HG03108 (cell line): ENCODE data around the gene NOL4.

ENCODE experiments used
- ATAC-seq: cut with Tn5 transposase; IDR thresholded peaks from one replicate; pipeline ENCODE4 v1.9.1; 2021; ENCODE audit warnings: moderate library complexity; ENCODE audit not compliant: unreplicated experiment

Gene NOL4

GRCh38 chr18:34194239-34194638 lies 30.5 kb downstream of the NOL4 start:
- ATAC-seq = no peak

- no peak for ATAC-seq
Measured at GRCh38 chr18:34189656-34190435, 34.9 kb downstream of the NOL4 start.
